GM12892 (cell line): Measurements from ENCODE around the gene MAB21L3.

ENCODE experiments used
- POLR2A ChIP-seq: IDR thresholded peaks from 2 replicates; pipeline ENCODE4 v1.6.1; 2011; ENCODE audit warnings: low read depth, low read length, control low read depth
- POLR2AphosphoS5 ChIP-seq: IDR thresholded peaks from 2 replicates; pipeline ENCODE4 v1.6.1; 2011; ENCODE audit warnings: low read depth, low read length, control low read depth

DNA sequence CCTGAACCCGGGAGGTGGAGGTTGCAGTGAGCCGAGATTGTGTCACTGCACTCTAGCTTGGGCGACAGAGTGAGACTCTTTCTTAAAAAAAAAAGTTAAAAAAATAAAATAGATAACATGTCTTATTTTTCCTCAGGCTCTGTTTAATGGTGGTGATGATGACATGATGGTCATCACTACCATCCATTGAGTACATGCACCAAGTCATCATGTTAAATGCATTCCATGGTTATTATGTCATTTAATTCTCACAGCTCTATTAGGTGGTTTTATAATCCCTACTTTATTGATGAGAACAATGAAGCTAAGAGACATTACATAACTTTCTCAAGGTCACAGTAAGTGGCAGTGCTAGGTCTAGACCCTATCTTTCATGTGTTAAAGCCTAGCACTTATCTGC lies 34.4 kb upstream of the MAB21L3 start:
- TF ChIP-seq POLR2AphosphoS5, result no peak
- TF ChIP-seq POLR2A, result no peak
